Panc1 (cell line): ENCODE measurements around the gene AATF. TPM values are rescaled to one million over a fixed set of nuclear protein-coding genes. Genes with fewer than 3 reads are reported as not detected.

Source experiments
- ATAC-seq: fragments of 200-7000 bp; cut with Tn5 transposase; 2 replicates; pipeline ENCODE4 v1.9.1; 2020; ENCODE audit warnings: mild to moderate bottlenecking, moderate library complexity
- BruUV-seq: library from RNA; stranded (reverse); fragments of 400-500 nt; replicated peaks from 2 replicates; lab custom pipeline; 2021; lab: Mats Ljungman, UMichigan
- CTCF ChIA-PET: fragments of 300-600 bp; sonication (Branson Sonifier 250); formaldehyde crosslinking; loops from one replicate; lab custom pipeline; 2022; ENCODE audit warnings: antibody characterized with exemption; lab: Charles Lee
- POLR2A ChIA-PET: fragments of 300-600 bp; sonication (Branson Sonifier 250); formaldehyde crosslinking; loops from one replicate; lab custom pipeline; 2022; ENCODE audit warnings: antibody characterized with exemption; lab: Charles Lee
- DNase-seq: peaks from one replicate; pipeline ENCODE4 v3.0.0-alpha.2; 2010; ENCODE audit warnings: low read depth, low spot score
- H3K27ac ChIP-seq: 2 replicates; pipeline ENCODE4 v1.5.1; 2011; ENCODE audit warnings: mild to moderate bottlenecking, low read length, inconsistent platforms
- H3K27me3 ChIP-seq: fragments of 200-500 bp; sonication (Bioruptor generic); 2 replicates; pipeline ENCODE4 v1.6.0; 2014; ENCODE audit warnings: low read length, inconsistent platforms; ENCODE audit not compliant: control insufficient read depth, insufficient read depth
- H3K36me3 ChIP-seq: fragments of 200-500 bp; sonication (Bioruptor generic); 2 replicates; pipeline ENCODE4 v1.5.1; 2014; ENCODE audit warnings: inconsistent platforms, mild to moderate bottlenecking, low read length, moderate library complexity; ENCODE audit not compliant: control insufficient read depth, insufficient read depth
- H3K4me1 ChIP-seq: 2 replicates; pipeline ENCODE4 v1.5.1; 2011; ENCODE audit warnings: inconsistent platforms, mild to moderate bottlenecking, low read length, moderate library complexity; ENCODE audit not compliant: control insufficient read depth, insufficient read depth
- H3K4me3 ChIP-seq, 2 experiments: 2 replicates each; pipeline ENCODE4 v1.5.1; 2011 to 2012; ENCODE audit warnings: low read depth in 2 of 2, low read length in 2 of 2, mild to moderate bottlenecking in 2 of 2, inconsistent platforms in 1 of 2, moderate library complexity in 1 of 2
- H3K9me3 ChIP-seq: fragments of 200-500 bp; sonication (Bioruptor generic); 2 replicates; pipeline ENCODE4 v1.5.1; 2014; ENCODE audit warnings: low read depth, mild to moderate bottlenecking, inconsistent platforms, low read length, moderate library complexity; ENCODE audit not compliant: control insufficient read depth, insufficient read depth
- POLR2AphosphoS5 ChIP-seq: IDR thresholded peaks from 2 replicates; pipeline ENCODE4 v1.6.1; 2012; ENCODE audit warnings: mild to moderate bottlenecking, low read depth, low read length, moderate library complexity
- SIN3A ChIP-seq: IDR thresholded peaks from 2 replicates; pipeline ENCODE4 v1.6.1; 2012; ENCODE audit warnings: low read depth, mild to moderate bottlenecking, low read length, moderate library complexity, borderline replicate concordance; ENCODE audit not compliant: insufficient read depth
- TCF7L2 ChIP-seq: IDR thresholded peaks from 2 replicates; pipeline ENCODE4 v1.6.1; 2011; ENCODE audit warnings: mild to moderate bottlenecking, low read depth, low read length, inconsistent platforms
- in situ Hi-C: cut with HindIII; loops from 2 replicates; pipeline ENCODE4 v1.10.0; 2016; ENCODE audit warnings: low sequenced_read_pairs, low pct_unique_long_range_greater_than_20kb
- intact Hi-C: fragments of 100-400 bp; cut with micrococcal nuclease; formaldehyde crosslinking; loops from one replicate; pipeline ENCODE4 v1.10.0; 2022; ENCODE audit not compliant: unreplicated experiment
- total RNA-seq: library from RNA; stranded (reverse); gene quantifications from one replicate; pipeline ENCODE4 v1.2.1, GENCODE V29; 2021; ENCODE audit not compliant: unreplicated experiment
- TF ChIP-seq, protein P1 (sequence below), 2 experiments: IDR thresholded peaks; 2 replicates each; pipeline ENCODE4 v1.6.1; 2011 to 2012; ENCODE audit warnings: low read depth in 2 of 2, control low read depth in 1 of 2, low read length in 1 of 2, mild to moderate bottlenecking in 1 of 2, moderate library complexity in 1 of 2; ENCODE audit not compliant: insufficient read depth in 1 of 2
- TF ChIP-seq, protein P2 (sequence below): fragments of 450-650 bp; IDR thresholded peaks from 2 replicates; pipeline ENCODE4 v1.5.1; 2017; ENCODE audit warnings: mild to moderate bottlenecking

Gene AATF
- total RNA-seq, 1 experiment from 2014 or later, result 58.1 TPM

DNA sequence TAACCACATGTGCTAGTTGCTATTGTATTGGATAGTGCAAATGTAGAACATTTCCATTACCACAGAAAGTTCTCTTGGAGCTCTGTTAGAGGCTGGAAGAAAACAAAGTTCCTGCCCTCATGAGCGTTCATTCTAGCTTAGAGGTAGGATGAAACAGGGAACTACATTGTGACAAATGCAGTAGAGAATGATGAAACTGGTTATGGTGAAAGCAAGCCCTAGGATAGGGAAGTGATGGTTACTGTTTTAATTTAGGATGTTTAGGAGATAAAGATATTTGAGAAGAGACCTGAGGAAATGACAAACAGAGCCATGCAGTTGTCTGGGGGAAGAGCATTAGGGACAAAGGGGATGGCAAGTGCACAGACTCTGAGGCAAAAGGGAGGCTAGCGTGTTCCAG is 50.7 kb downstream of the AATF start:
- POLR2A ChIA-PET, result no interaction called here
- DNase-seq, result no peak
- Histone ChIP-seq H3K27me3 (no peaks in the 10 kb centered on the region), H3K27ac (no peak overlapping the region), H3K9me3 (no peaks in the 10 kb centered on the region), H3K36me3 (peaks cover 3% of the 10 kb centered on the region), H3K4me1 (no peaks in the 10 kb centered on the region), H3K4me3 (no peak overlapping the region)
- TF ChIP-seq, protein P1, sequence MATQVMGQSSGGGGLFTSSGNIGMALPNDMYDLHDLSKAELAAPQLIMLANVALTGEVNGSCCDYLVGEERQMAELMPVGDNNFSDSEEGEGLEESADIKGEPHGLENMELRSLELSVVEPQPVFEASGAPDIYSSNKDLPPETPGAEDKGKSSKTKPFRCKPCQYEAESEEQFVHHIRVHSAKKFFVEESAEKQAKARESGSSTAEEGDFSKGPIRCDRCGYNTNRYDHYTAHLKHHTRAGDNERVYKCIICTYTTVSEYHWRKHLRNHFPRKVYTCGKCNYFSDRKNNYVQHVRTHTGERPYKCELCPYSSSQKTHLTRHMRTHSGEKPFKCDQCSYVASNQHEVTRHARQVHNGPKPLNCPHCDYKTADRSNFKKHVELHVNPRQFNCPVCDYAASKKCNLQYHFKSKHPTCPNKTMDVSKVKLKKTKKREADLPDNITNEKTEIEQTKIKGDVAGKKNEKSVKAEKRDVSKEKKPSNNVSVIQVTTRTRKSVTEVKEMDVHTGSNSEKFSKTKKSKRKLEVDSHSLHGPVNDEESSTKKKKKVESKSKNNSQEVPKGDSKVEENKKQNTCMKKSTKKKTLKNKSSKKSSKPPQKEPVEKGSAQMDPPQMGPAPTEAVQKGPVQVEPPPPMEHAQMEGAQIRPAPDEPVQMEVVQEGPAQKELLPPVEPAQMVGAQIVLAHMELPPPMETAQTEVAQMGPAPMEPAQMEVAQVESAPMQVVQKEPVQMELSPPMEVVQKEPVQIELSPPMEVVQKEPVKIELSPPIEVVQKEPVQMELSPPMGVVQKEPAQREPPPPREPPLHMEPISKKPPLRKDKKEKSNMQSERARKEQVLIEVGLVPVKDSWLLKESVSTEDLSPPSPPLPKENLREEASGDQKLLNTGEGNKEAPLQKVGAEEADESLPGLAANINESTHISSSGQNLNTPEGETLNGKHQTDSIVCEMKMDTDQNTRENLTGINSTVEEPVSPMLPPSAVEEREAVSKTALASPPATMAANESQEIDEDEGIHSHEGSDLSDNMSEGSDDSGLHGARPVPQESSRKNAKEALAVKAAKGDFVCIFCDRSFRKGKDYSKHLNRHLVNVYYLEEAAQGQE (IDR thresholded peaks at IDR 0.05; ENCODE audit: insufficient read depth in 1 of 2, low read depth in 2 of 2, low read length in 1 of 2), result no peak
- no peak for TF ChIP-seq POLR2AphosphoS5
- TF ChIP-seq TCF7L2, result no peak
- no peak for TF ChIP-seq SIN3A
- TF ChIP-seq, protein P2, sequence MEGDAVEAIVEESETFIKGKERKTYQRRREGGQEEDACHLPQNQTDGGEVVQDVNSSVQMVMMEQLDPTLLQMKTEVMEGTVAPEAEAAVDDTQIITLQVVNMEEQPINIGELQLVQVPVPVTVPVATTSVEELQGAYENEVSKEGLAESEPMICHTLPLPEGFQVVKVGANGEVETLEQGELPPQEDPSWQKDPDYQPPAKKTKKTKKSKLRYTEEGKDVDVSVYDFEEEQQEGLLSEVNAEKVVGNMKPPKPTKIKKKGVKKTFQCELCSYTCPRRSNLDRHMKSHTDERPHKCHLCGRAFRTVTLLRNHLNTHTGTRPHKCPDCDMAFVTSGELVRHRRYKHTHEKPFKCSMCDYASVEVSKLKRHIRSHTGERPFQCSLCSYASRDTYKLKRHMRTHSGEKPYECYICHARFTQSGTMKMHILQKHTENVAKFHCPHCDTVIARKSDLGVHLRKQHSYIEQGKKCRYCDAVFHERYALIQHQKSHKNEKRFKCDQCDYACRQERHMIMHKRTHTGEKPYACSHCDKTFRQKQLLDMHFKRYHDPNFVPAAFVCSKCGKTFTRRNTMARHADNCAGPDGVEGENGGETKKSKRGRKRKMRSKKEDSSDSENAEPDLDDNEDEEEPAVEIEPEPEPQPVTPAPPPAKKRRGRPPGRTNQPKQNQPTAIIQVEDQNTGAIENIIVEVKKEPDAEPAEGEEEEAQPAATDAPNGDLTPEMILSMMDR, result no peak
- CTCF ChIA-PET, result no interaction called here
- ATAC-seq, result no peak
- in situ Hi-C loops, result no loop called here
- intact Hi-C loops, result no loop called here
- BruUV-seq, result no TSS peak

DNA sequence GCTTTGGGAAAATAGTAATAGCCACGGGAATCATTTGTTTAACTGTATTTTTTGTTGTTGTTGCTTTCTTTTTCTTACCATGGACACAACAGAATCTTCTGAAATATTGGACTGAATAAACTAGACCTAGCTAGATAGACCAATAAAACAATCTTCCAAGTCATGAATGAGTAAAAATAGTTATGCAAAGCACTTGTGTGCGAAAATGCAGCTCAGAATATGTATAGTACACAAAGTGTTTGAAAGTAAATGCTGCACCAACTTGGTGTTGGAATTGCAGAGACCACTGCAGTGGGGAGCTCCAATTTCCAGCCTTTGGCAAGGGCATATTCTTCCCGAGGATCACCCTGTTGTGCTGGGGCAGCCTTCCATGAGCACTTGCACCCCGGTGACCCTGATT is 68.0 kb downstream of the AATF start:
- ATAC-seq, result no peak
- ChIA-PET CTCF (no interaction called here), POLR2A (interaction anchor here (0.7 kb wide), 1 partner anchor 45 kb away, joined by 3 read pairs; no protein-coding TSS in a partner anchor)
- BruUV-seq, result no TSS peak
- no peaks in the 10 kb centered on the region for H3K36me3 ChIP-seq
- H3K4me1 ChIP-seq, result no peaks in the 10 kb centered on the region
- intact Hi-C loops, result no loop called here
- no peak for TF ChIP-seq TCF7L2
- TF ChIP-seq, protein P2, result no peak
- TF ChIP-seq SIN3A, result no peak
- TF ChIP-seq, protein P1 (IDR thresholded peaks at IDR 0.05; ENCODE audit: insufficient read depth in 1 of 2, low read depth in 2 of 2, low read length in 1 of 2), result no peak
- TF ChIP-seq POLR2AphosphoS5, result no peak
- in situ Hi-C loops, result no loop called here
- H3K9me3 ChIP-seq, result no peaks in the 10 kb centered on the region
- no peak overlapping the region for H3K4me3 ChIP-seq
- H3K27me3 ChIP-seq, result no peaks in the 10 kb centered on the region
- no peak overlapping the region for H3K27ac ChIP-seq
- DNase-seq, result no peak
